Fibroblast of skin of left quadriceps (primary cell): ENCODE data around the gene ERAL1.
"Not testable (repeated sequence)": the region's sequence is repeated elsewhere in the genome, so short reads cannot be mapped to it uniquely, and the experiment has no call there.

Experiments
- DNase-seq, 2 experiments: peaks; one replicate each; pipeline ENCODE4 v3.0.0-alpha.2; 2013; ENCODE audit warnings: low read depth in 2 of 2

The ERAL1 gene

GRCh38 chr17:28879886-28880571 lies 25.2 kb downstream of the ERAL1 start:
- DNase-seq = no peak

- no peak for DNase-seq
Observed at GRCh38 chr17:28880572-28880945, 25.7 kb downstream of the ERAL1 start.

- DNase-seq = no peak
Observed at GRCh38 chr17:28881533-28882056, 26.8 kb downstream of the ERAL1 start.

- no peak for DNase-seq
Observed at GRCh38 chr17:28882154-28882895, 27.5 kb downstream of the ERAL1 start.

GRCh38 chr17:28883967-28884702 lies 29.3 kb downstream of the ERAL1 start:
- DNase-seq = no peak

- no peak for DNase-seq
Observed at GRCh38 chr17:28885363-28885762, 30.5 kb downstream of the ERAL1 start.

GRCh38 chr17:28885951-28886350 lies 31.1 kb downstream of the ERAL1 start:
- no peak for DNase-seq

GRCh38 chr17:28887871-28888471 lies 33.2 kb downstream of the ERAL1 start:
- DNase-seq = no peak

- no peak for DNase-seq
Observed at GRCh38 chr17:28888832-28889231, 34.0 kb downstream of the ERAL1 start.

- DNase-seq = no peak
Observed at GRCh38 chr17:28889996-28890395, 35.2 kb downstream of the ERAL1 start.

GRCh38 chr17:28891201-28891600 lies 36.4 kb downstream of the ERAL1 start:
- DNase-seq = no peak

GRCh38 chr17:28892024-28892423 lies 37.2 kb downstream of the ERAL1 start:
- no peak for DNase-seq

- not testable (repeated sequence) for DNase-seq
Observed at GRCh38 chr17:28893248-28894183, 38.7 kb downstream of the ERAL1 start.

GRCh38 chr17:28895794-28896447 lies 41.1 kb downstream of the ERAL1 start:
- no peak for DNase-seq

GRCh38 chr17:28896491-28896883 lies 41.7 kb downstream of the ERAL1 start:
- no peak for DNase-seq

- DNase-seq = no peak
Observed at GRCh38 chr17:28896884-28897768, 42.3 kb downstream of the ERAL1 start, which contains the start of gene FLOT2. Gene FLOT2, minus strand, starts transcription at chr17:28897733. Its CDS starts 159 bp downstream, at chr17:28897574.

GRCh38 chr17:28897769-28898526 lies 43.1 kb downstream of the ERAL1 start:
- DNase-seq = no peak

- DNase-seq = no peak
Observed at GRCh38 chr17:28898527-28898955, 43.7 kb downstream of the ERAL1 start.
